HUDEP-2 (cell line): Measurements from ENCODE around the gene DOCK1.

Experiments used
- DNase-seq, 76 experiments: peaks; one replicate each; lab custom pipeline; 2025; ENCODE audit not compliant: unreplicated experiment in 76 of 76; lab: John Stamatoyannopoulos, UW

DOCK1 gene

DNA sequence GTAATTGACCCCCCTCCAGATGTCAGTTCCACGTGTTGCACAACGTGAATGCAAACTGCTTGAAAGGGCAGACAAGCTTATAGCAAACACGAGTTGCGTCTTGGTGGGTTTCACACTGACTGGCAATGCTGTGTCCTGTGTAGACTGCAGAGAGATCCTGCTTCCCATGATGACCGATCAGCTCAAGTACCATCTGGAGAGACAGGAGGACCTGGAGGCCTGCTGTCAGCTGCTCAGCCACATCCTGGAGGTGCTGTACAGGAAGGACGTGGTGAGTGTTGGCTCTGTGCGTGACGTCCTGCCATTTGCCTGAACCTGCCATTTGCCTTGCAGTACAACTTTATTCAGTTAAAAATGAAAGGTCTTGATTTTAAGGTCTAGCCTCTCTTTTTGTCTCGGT lies 220.1 kb downstream of the DOCK1 start:
- no peak for DNase-seq

DNA sequence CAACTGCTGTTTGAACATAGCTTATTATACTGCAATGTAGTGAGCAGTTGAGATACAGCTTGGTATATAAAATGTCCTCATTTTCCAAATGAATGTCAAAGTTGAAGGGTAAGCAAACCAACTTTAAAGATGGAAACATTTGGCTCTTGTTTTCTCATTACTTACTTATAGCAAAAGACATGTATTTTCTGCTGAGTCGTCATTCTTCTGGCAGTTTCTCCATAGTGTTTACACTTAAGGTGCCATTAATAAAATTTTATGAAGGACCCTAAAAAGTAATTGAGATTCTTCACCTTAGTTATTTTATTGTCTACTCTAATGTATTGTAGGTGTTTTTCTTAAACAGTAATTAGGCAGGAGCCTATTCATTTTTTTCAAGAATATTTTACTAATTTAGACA lies 222.6 kb downstream of the DOCK1 start:
- no peak for DNase-seq

DNA sequence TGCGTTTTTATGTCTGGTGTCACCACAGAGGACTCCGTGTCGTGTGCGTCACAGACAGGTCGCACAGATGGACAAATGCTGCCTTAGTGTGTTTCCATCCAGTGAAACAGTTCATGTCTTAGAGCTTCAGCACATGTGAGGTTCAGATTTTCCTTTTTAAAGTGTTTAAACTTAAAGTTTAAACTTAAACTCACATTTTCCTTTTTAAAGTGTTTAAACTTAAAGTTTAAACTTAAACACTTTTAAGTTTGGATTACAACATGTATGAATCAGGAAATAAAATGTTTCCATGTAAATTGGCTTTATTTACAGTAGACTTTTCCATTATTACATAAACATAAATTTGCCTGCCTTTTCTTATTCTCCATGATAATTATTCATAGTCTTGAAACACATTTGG lies 223.9 kb downstream of the DOCK1 start:
- DNase-seq = no peak

DNA sequence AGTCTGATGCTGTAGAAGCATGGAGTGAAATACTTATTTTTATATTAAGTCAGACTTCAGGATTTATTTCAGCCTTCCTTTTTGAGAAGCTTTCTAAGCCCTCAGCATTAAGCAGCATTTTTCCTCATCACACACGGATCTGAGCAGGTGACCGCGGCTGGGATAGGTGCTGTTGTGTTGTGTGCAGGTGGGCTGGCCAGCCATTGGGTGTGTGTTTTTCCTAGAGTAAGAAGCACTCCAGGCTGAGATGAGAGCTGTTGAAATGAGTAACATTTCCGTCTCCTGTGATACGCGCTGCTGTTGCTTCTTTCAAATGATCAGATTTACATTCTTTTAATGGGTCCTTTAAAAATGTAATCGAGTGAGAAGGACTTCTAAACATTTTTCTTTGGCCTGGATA lies 227.2 kb downstream of the DOCK1 start:
- DNase-seq = no peak

DNA sequence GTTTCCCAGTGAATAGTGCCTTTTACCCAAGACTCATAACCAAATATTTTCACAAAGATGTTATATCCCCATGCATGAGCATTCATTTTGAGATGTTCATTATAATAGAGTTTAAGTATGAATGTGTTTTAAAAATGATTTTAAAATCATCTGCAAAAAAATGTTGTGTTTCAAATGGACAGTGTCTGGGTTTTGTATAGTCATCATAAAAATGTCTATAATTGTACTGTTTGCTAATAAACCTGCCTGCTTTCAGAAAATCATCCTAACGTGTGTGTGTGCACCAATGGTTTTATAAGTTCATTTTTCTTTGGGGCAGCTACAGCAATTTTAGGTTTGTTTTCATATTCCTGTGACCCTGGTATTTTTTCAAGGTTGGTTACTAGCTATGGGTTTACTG lies 228.0 kb downstream of the DOCK1 start:
- no peak for DNase-seq

DNA sequence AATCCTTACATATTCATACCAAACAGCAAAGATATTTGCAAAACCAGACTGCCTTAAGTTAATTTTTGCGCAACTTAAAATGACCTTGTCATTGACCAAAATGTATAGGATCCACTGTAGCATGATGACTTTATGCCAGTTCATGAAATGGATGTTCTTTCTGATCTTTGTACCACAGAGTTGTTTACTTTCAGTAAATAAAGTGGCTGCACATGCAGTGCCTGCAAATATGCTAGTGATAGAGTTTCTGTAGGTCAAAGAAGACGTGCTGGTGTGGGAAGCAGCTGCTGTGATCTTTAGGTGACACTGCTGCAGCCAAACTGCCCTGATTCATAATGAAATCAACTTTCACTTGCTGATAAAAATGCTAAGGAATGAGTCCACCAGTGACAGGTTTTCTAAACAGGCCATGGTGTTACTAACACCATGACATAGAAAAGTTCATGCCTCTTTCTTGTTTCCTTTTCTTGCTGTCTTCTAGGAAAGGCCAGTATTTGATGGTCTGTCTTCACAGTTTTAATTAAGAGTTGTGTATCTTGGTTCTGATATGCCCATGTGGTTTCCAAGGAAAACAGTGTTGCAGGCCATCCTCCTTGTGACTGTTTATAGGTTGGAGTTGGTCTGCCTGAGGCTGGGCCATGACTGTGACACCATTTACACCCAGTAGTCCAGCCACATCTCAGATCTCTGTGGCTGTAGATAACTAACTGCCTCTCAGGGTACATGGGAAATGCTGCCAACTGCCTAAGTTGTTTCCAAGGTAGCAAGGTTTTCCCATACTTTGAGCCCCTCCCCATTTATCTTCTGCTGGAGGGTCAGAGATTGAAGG lies 228.7 kb downstream of the DOCK1 start:
- DNase-seq = no peak

DNA sequence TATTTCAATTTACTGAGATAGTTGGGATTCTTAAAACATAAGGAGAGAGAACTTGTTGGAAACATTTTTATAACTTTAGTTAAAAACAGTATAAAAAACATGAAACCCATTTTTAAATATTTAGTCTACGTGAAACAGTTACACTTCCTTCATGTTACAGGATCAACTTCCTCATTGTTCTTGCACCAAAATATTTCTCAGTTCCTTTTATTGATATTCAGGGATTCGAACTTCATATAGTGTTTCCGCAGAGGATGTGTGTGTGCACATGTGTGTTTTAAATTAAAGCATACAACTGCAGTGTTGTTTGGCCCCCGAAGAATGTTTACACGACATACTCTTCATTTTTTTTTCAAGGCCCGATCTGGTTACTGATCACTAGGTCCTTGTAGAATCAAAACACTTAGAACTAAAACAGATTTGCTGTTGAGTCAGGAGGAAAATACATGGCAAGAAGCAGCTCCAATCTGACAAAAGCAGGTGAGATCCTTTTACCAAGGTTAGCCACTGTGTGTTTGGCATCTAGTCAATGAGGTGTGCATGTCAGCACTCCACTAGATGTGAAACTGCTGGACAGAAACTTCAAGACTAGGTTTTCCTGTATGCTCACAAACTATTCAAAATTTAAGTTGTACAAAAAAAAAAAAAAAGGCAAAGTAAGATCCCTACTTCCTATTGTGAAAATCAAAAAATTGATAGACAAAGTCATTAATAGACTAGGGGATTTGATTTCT lies 230.8 kb downstream of the DOCK1 start:
- DNase-seq = no peak

DNA sequence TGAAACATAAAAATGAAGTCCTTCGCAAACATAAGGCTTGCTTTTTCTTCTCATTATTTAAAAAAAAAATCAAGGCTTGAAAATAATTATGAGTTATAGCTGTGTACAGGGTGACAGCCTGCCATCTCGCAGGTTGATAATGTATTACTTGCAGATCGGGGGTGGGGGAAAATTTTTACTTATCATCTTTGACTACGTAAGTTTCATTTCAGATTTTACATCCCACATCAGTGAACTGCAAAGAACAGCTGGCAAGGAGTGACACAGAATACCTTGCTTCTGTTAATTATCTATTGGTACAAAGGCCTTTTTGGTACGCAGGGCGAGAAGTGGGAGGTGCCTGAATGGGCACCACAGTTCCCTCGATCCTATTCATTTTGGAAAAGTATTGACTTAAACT lies 232.2 kb downstream of the DOCK1 start:
- no peak for DNase-seq

DNA sequence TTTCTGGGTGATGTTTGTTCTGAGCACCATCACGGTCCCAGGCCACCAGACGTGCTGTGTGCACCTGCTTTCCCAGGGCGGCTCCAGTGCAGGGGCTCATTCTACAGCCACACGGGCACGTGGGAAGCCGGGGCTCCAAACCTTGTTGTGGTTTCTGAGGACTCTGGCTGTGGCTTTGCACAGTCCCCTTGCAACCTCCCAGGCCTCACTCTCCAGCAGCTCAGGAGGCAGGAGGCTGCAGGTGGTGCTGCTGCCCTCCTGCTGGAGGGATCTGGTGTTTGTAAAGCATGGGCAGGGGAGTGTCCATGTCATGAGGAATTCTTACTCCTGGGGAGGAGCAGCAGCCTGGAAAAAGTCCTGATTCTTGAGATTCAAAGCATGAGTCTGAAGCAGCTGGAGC lies 236.9 kb downstream of the DOCK1 start:
- no peak for DNase-seq

DNA sequence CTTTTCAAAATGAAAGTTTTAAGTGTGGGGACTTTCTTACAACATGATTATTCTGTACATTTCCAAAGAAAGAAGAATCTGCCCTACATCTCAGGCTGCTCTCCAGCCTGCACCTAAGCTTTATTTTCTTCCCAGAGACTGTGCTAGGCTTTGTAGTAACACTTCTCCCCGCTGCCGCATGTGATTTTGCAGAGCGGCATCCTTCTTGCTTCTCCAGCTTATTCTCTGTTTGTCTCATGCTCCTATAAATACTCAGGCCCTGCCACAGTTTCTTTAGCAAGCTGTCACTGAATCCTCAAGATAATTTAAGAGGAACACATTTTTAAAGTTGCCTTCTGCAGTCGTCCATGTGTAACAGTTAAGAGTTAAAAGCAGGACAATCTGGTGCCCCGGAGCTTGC lies 237.6 kb downstream of the DOCK1 start:
- no peak for DNase-seq

DNA sequence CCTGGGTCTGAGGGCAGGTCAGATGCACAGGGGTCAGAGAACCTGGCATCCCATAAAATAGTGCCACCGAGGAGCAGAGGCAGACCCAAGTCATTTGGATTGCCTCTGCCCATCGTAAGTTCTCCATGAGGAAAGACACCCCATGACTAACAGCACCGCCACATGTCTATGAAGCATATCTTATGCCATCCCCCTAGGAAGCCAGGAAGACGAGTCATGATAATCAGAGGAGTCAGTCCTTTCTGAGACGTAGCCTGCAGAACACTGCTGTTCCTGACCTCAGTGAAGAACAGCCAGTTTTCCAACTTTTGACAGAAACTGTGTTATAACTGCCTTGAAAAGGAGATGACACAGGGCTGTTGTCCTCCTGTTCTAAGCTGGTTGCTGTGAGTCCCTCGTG lies 239.9 kb downstream of the DOCK1 start:
- no peak for DNase-seq

DNA sequence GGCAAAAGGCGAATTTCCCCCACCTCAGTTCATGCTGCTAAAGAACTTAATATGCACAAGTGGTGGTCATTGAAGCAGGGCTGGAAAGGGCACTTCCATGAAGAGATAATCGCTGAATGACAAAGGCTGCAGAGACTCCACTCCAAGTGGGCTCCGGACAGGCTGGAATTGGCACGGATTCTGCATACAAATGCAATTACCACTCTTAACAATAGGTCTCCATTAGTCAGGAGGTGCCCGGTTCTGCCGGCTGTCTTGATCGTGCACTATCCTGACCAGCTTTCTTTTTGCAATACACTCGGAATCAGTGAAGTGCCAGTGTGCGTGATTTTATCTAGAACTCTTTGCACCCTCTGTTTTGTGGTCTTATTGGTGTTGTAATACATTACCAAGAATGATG lies 241.4 kb downstream of the DOCK1 start:
- DNase-seq = no peak

DNA sequence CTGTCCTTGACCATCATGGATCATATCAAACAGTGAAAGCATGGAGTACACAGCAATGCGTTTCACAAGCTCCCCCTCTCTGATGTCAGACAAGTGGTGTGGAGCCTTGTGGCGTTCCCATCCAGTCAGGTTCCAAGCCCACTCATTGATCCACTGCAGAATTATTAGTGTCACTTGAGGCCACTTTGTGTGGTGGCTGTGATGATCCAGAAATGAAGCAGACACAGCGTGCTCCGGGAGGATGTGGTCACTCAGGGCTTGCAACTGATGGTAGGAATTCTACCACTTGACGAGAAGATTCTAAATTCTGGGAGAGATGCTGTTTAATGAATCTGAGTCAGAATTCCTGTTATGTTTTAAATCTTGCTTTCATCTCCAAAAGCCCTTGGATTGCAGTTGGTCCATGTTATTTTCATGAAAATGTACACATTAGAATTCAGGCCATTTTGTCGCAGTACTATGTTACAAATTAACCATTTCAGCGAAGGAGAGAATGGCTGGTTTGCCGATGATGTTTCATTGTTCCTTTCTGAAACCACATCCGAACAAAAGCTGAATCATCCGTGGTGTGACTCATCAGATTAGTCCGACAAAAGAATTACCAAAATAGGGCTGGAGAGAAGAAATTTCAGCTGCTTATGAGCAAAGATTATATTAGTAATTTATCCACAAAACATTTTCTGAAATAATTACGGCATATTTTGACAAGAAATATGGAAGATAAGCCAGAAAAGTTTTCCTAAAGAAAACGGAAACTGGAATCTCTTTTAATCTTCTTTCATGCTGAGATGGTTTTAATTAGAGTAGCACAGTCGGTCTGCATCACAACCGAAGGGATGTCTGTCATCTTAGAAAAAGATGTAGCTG lies 243.1 kb downstream of the DOCK1 start:
- DNase-seq = no peak

DNA sequence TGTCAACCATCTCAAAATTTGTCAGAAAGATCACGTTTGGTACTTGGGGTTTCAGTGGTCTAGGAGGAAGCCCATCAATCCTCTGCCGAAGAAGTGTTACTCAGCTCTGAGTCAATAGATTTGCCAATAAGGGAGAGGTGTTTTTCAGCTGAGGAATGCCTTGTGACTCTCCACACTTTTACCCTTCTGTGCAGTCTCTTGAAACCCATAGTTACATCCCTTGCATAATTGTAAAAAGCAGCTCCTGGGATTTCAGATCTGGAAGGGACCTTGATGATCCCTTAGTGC lies 243.6 kb downstream of the DOCK1 start:
- DNase-seq = no peak

DNA sequence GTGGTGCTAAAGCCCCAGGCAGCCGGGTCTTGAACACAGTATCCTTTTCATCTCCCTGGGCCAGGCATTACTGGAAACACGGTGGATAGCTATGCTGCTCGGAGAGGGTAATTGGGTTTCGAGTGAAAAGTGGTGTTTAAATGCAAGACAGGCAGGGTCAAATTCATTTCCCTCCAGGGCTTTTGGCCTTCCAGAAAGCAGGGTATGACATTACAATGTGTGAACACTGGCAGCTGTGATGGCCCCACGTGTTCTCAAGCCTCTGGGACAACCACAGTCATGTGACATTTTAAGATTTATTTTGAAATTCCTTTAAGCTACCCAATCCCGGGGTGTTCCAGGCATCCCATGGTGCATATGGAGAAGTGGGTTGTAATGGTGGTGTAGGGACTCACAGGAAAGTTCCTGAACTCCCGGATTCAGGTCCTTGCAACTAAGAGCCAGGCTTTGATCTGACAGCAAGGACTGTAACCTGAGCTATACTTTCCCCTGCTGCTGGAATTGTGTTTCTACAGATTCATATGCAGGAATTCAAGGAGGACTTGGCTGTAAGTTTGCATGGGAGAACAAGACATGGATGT lies 244.4 kb downstream of the DOCK1 start:
- no peak for DNase-seq

DNA sequence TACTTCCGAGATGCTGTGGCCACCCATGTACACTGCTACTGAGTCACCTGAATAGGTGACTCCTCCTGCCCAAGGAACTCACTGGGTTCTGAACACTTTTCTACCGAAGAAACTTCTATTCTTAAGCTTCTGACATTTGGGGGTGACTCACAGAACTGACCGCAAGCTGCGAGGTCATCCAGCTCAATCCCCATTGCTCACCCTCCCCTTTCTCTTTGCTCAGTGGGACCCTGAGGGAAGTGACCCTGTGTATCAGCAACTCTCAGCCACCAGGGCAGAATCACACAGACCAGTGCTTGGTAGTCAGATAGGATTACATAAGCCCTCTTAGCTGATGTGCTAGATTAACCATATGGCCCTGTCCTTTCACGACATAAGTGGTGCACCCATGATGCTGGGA lies 244.9 kb downstream of the DOCK1 start:
- DNase-seq = no peak

DNA sequence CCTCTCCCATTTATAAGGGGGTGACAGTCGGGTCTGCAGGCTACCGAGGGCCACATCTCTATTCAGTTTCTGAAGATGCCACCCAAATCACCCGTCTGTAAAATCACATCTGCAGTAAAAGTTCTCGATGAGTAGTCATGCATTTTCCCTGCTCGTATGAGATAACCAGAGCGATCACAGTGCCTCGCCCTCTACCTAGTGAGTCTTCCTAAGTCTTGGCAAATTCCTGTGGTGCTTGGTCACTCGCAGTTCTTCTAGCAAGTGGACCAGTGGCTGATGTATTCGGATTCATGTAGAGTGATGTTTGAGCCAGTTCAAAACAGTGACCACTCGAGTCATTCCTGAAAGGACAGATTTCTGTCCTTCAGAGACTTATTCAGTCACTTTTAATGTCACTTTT lies 246.3 kb downstream of the DOCK1 start:
- no peak for DNase-seq

DNA sequence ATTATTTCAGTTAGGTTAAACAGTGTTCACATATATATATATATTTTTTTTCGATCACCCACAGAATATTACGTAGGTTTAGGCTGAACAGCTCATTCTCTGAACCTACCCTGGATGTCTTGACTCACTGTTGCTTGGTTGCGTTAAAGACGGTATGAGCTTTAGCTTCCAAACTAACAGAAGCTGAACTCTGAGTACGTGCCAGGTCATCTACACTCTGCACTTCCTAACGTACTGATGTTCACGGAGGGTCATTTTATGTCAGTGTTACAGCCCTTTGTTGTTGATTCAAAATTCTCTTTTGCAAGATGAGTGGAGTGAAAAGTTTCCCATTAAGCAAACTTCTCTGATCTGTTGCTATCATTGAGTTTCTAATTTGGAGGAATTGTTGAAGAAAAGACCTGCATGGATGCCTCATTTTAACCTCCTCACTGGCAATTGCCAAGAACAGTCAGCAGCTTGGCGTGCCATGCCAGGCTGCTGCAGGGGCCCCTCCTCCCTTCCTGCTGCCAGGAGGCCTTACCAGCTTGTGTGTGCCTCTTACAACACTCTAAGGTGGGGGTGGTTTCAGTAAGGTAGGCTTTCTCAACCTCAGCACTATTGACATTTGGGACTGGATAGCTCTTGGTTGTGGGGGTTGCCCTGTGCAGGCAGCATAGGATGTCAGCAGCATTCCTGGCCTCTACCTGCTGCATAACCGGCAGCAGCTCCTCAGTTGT lies 246.9 kb downstream of the DOCK1 start:
- no peak for DNase-seq

DNA sequence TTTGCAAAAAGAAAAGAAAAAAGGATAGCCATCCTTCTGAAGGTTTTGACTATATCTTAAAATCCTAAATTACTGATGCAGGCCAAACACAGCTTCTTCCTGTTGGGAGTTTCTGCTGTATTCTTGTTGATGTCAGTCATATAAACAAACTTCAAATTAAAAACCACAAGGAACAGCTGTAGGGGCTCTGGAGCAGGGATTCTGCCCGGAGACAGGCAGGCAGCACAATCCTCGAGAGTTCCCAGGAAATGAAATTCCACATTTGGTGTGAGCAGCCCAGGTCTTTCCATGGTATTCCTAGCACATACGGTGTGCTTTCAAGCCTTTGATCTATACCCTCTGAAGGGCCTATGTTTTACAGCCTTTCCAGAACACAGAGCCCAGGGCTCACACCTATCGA lies 248.0 kb downstream of the DOCK1 start:
- DNase-seq = no peak

DNA sequence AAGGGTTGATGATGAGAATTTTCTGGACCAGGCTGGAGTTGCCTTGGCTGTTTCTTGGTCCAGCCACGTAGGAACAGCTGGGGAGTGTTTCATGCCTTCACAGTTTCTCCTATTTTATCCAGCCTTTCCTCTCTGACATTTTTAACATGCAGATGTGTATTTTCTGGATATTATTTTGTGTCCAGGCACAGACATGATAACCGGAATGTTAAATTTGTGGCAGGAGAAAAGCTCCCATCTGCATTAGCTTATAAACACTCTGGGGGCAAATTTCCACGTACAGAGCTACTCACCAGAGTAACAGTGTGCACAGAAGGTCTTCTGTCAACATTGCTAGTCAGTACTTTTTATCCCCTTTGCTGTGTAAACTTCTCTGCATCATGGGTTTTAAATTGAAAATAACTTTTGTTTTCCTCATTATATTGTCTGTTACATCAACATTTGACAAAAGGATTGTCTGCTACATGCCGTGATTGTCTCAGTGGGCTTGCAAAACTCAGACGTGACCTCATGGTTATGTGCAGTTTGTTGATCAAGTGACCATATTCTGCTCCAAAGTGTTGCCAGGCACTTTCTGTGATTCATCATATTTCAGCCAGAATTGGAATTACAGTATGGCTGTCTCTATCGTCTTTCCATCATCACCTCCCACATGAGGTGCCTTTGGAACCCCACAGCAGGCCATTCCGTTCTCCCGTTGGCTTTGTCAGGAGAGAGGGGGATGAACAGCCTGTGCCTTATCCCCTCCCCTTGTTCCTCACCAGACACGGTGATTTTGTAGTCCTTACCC lies 249.8 kb downstream of the DOCK1 start:
- no peak for DNase-seq
